ENCODE data around the gene TBCD. TPM values are rescaled to one million over a fixed set of nuclear protein-coding genes. Genes with fewer than 3 reads are reported as not detected.

Gene TBCD
- total RNA-seq, 5 donors from 2014 or later (not counting 1 experiment from before 2014, with no cell fraction given), result 94.4 to 262 (median 223) TPM

- H3K27ac ChIP-seq (ENCODE audit: low read length), result no peak overlapping the region
- Mint-ChIP-seq H3K27me3 (no peaks in the 10 kb centered on the region), H3K4me1 (no peaks in the 10 kb centered on the region), H3K36me3 (peaks cover 58% of the 10 kb centered on the region), H3K9me3 (no peaks in the 10 kb centered on the region), H3K27ac (no peak overlapping the region), H3K4me3 (no peak overlapping the region)
- H3K9me3 ChIP-seq, result no peaks in the 10 kb centered on the region
- H3K27me3 ChIP-seq (replicated peaks in 1 of 2; ENCODE audit: control insufficient read depth in 2 of 2, extremely low read depth in 1 of 2, insufficient read depth in 2 of 2, low read length in 1 of 2), result no peaks in the 10 kb centered on the region
- H3K36me3 ChIP-seq (ENCODE audit: control insufficient read depth in 2 of 2, extremely low read depth in 1 of 2, insufficient read depth in 1 of 2, low read length in 1 of 2), result peaks cover 23 to 88% of the 10 kb centered on the region in 2 donors
- no peaks in the 10 kb centered on the region for H3K4me1 ChIP-seq (ENCODE audit: control insufficient read depth in 1 of 2, extremely low read depth in 1 of 2, insufficient read depth in 2 of 2, low read length in 2 of 2)
- 98% methylated on average over 54 of the region's 56 CpGs for WGBS (ENCODE audit: insufficient coverage)
- ChIA-PET CTCF (no interaction called here), POLR2A (no interaction called here)
- no peak overlapping the region for H3K4me3 ChIP-seq (ENCODE audit: control insufficient read depth in 1 of 2, extremely low read depth in 1 of 2, low read length in 1 of 2)
- DNase-seq, result peak in 1 of 35 experiments; percentile 7
- ATAC-seq (replicated peaks in 1 of 4), result no peak
Measured at GRCh38 chr17:82930043-82930923, 178.4 kb downstream of the TBCD start.

- H3K27ac Mint-ChIP-seq, result no peak overlapping the region
- peaks cover 65% of the 10 kb centered on the region for H3K36me3 Mint-ChIP-seq
- Histone ChIP-seq H3K4me1 (ENCODE audit: control insufficient read depth in 1 of 2, extremely low read depth in 1 of 2, insufficient read depth in 2 of 2, low read length in 2 of 2) (no peaks in the 10 kb centered on the region), H3K27me3 (replicated peaks in 1 of 2; ENCODE audit: control insufficient read depth in 2 of 2, extremely low read depth in 1 of 2, insufficient read depth in 2 of 2, low read length in 1 of 2) (no peaks in the 10 kb centered on the region), H3K9me3 (no peaks in the 10 kb centered on the region), H3K36me3 (ENCODE audit: control insufficient read depth in 2 of 2, extremely low read depth in 1 of 2, insufficient read depth in 1 of 2, low read length in 1 of 2) (peaks cover 26 to 87% of the 10 kb centered on the region in 2 donors), H3K27ac (ENCODE audit: low read length) (no peak overlapping the region), H3K4me3 (ENCODE audit: control insufficient read depth in 1 of 2, extremely low read depth in 1 of 2, low read length in 1 of 2) (no peak overlapping the region)
- H3K27me3 Mint-ChIP-seq, result no peaks in the 10 kb centered on the region
- DNase-seq, result peak in 1 of 35 experiments; percentile 10
- ChIA-PET POLR2A (no interaction called here), CTCF (no interaction called here)
- peaks cover 0 to 2% (median 0%) of the 10 kb centered on the region in 3 donors for H3K4me1 Mint-ChIP-seq
- WGBS (ENCODE audit: insufficient coverage), result 96% methylated on average over 37 of the region's 39 CpGs
- no peaks in the 10 kb centered on the region for H3K9me3 Mint-ChIP-seq
- no peak overlapping the region for H3K4me3 Mint-ChIP-seq
- no peak for ATAC-seq (replicated peaks in 1 of 4)
Measured at GRCh38 chr17:82930924-82931698, 179.2 kb downstream of the TBCD start.

- Histone ChIP-seq H3K4me3 (ENCODE audit: control insufficient read depth in 1 of 2, extremely low read depth in 1 of 2, low read length in 1 of 2) (no peak overlapping the region), H3K27me3 (replicated peaks in 1 of 2; ENCODE audit: control insufficient read depth in 2 of 2, extremely low read depth in 1 of 2, insufficient read depth in 2 of 2, low read length in 1 of 2) (no peaks in the 10 kb centered on the region), H3K27ac (ENCODE audit: low read length) (no peak overlapping the region), H3K36me3 (ENCODE audit: control insufficient read depth in 2 of 2, extremely low read depth in 1 of 2, insufficient read depth in 1 of 2, low read length in 1 of 2) (peaks cover 26 to 87% of the 10 kb centered on the region in 2 donors), H3K9me3 (no peaks in the 10 kb centered on the region), H3K4me1 (ENCODE audit: control insufficient read depth in 1 of 2, extremely low read depth in 1 of 2, insufficient read depth in 2 of 2, low read length in 2 of 2) (no peaks in the 10 kb centered on the region)
- Mint-ChIP-seq H3K4me1 (peaks cover 0 to 2% (median 0%) of the 10 kb centered on the region in 3 donors), H3K9me3 (no peaks in the 10 kb centered on the region), H3K27me3 (no peaks in the 10 kb centered on the region), H3K27ac (no peak overlapping the region), H3K4me3 (no peak overlapping the region), H3K36me3 (peaks cover 64% of the 10 kb centered on the region)
- CTCF ChIA-PET, result no interaction called here
- POLR2A ChIA-PET, result no interaction called here
- ATAC-seq (replicated peaks in 1 of 4) (no peak), DNase-seq (no peak)
- WGBS (ENCODE audit: insufficient coverage), result 92% methylated on average over 16 of the region's 29 CpGs
Measured at GRCh38 chr17:82931699-82932517, 180.0 kb downstream of the TBCD start.

GRCh38 chr17:82932518-82933310 is 180.8 kb downstream of the TBCD start:
- Mint-ChIP-seq H3K4me1 (peaks cover 0 to 2% (median 0%) of the 10 kb centered on the region in 3 donors), H3K27ac (no peak overlapping the region), H3K9me3 (no peaks in the 10 kb centered on the region), H3K36me3 (peaks cover 64% of the 10 kb centered on the region), H3K27me3 (no peaks in the 10 kb centered on the region), H3K4me3 (no peak overlapping the region)
- POLR2A ChIA-PET, result interaction anchor here in 1 of 2 donors (0.6 kb wide), 1 partner anchor 219 kb away, joined by 6 read pairs; no protein-coding TSS in a partner anchor
- H3K4me1 ChIP-seq (ENCODE audit: control insufficient read depth in 1 of 2, extremely low read depth in 1 of 2, insufficient read depth in 2 of 2, low read length in 2 of 2), result no peaks in the 10 kb centered on the region
- no peak overlapping the region for H3K4me3 ChIP-seq (ENCODE audit: control insufficient read depth in 1 of 2, extremely low read depth in 1 of 2, low read length in 1 of 2)
- 97% methylated on average over 18 of the region's 28 CpGs for WGBS (ENCODE audit: insufficient coverage)
- DNase-seq (peak in 1 of 35 experiments; percentile 8), ATAC-seq (replicated peaks in 1 of 4) (no peak)
- CTCF ChIA-PET, result no interaction called here
- no peaks in the 10 kb centered on the region for H3K27me3 ChIP-seq (replicated peaks in 1 of 2; ENCODE audit: control insufficient read depth in 2 of 2, extremely low read depth in 1 of 2, insufficient read depth in 2 of 2, low read length in 1 of 2)
- H3K27ac ChIP-seq (ENCODE audit: low read length), result no peak overlapping the region
- H3K9me3 ChIP-seq, result no peaks in the 10 kb centered on the region
- H3K36me3 ChIP-seq (ENCODE audit: control insufficient read depth in 2 of 2, extremely low read depth in 1 of 2, insufficient read depth in 1 of 2, low read length in 1 of 2), result peaks cover 26 to 87% of the 10 kb centered on the region in 2 donors

- H3K36me3 Mint-ChIP-seq, result peaks cover 67% of the 10 kb centered on the region
- POLR2A ChIA-PET, result no interaction called here
- peak in 1 of 35 experiments; percentile 9 for DNase-seq
Measured at GRCh38 chr17:82933911-82934310, 182.0 kb downstream of the TBCD start.

More at GRCh38 chr17:82933911-82934310, 182.0 kb downstream of the TBCD start:
- Mint-ChIP-seq H3K4me1 (peaks cover 0 to 2% (median 0%) of the 10 kb centered on the region in 3 donors), H3K4me3 (no peak overlapping the region), H3K27ac (no peak overlapping the region), H3K27me3 (no peaks in the 10 kb centered on the region), H3K9me3 (no peaks in the 10 kb centered on the region)
- no peaks in the 10 kb centered on the region for H3K9me3 ChIP-seq
- WGBS (ENCODE audit: insufficient coverage), result 93% methylated on average over 15 of the region's 15 CpGs
- no peaks in the 10 kb centered on the region for H3K4me1 ChIP-seq (ENCODE audit: control insufficient read depth in 1 of 2, extremely low read depth in 1 of 2, insufficient read depth in 2 of 2, low read length in 2 of 2)
- CTCF ChIA-PET, result no interaction called here
- no peaks in the 10 kb centered on the region for H3K27me3 ChIP-seq (replicated peaks in 1 of 2; ENCODE audit: control insufficient read depth in 2 of 2, extremely low read depth in 1 of 2, insufficient read depth in 2 of 2, low read length in 1 of 2)
- no peak overlapping the region for H3K27ac ChIP-seq (ENCODE audit: low read length)
- H3K4me3 ChIP-seq (ENCODE audit: control insufficient read depth in 1 of 2, extremely low read depth in 1 of 2, low read length in 1 of 2), result no peak overlapping the region
- H3K36me3 ChIP-seq (ENCODE audit: control insufficient read depth in 2 of 2, extremely low read depth in 1 of 2, insufficient read depth in 1 of 2, low read length in 1 of 2), result peaks cover 32 to 88% of the 10 kb centered on the region in 2 donors
- ATAC-seq (replicated peaks in 1 of 4), result no peak
